H1 (cell line): ENCODE data around the gene POGZ.

Experiments
- ATF3 ChIP-seq: IDR thresholded peaks from 2 replicates; pipeline ENCODE4 v1.6.1; 2011; ENCODE audit warnings: low read depth, mild to moderate bottlenecking, low read length; ENCODE audit not compliant: insufficient read depth
- CREB1 ChIP-seq: IDR thresholded peaks from 2 replicates; pipeline ENCODE4 v1.6.1; 2012; ENCODE audit warnings: inconsistent platforms
- CTCF ChIP-seq, 3 experiments: IDR thresholded peaks; 1 replicate in 2 of 3; 2 replicates in 1 of 3; pipeline versions ENCODE4 v1.5.1 to v1.6.1; 2011; ENCODE audit warnings: low read length in 3 of 3, mild to moderate bottlenecking in 3 of 3, inconsistent platforms in 2 of 3, low read depth in 1 of 3, moderate library complexity in 1 of 3; ENCODE audit not compliant: insufficient read depth in 1 of 3; ENCODE audit errors: control extremely low read depth in 1 of 3
- EP300 ChIP-seq, 2 experiments: IDR thresholded peaks; 1 replicate in 1 of 2; 2 replicates in 1 of 2; pipeline ENCODE4 v1.6.1; 2011 to 2012; ENCODE audit warnings: low read depth in 2 of 2, low read length in 2 of 2, mild to moderate bottlenecking in 2 of 2, borderline replicate concordance in 1 of 2, inconsistent platforms in 1 of 2, moderate library complexity in 1 of 2
- POLR2A ChIP-seq, 2 experiments: IDR thresholded peaks; 1 replicate in 1 of 2; 2 replicates in 1 of 2; pipeline ENCODE4 v1.6.1; 2011; ENCODE audit warnings: low read depth in 2 of 2, low read length in 2 of 2, mild to moderate bottlenecking in 2 of 2; ENCODE audit errors: control extremely low read depth in 1 of 2
- POLR2AphosphoS5 ChIP-seq: IDR thresholded peaks from 2 replicates; pipeline ENCODE4 v1.6.1; 2011; ENCODE audit warnings: low read depth, low read length
- RAD21 ChIP-seq, 2 experiments: IDR thresholded peaks in 1 of 2; conservative IDR thresholded peaks in 1 of 2; 2 replicates each; pipeline ENCODE4 v1.6.1; 2011; ENCODE audit warnings: low read depth in 2 of 2, low read length in 2 of 2, improper control_type of control experiment in 1 of 2, inconsistent platforms in 1 of 2, mild to moderate bottlenecking in 1 of 2, moderate library complexity in 1 of 2
- SP1 ChIP-seq: IDR thresholded peaks from 2 replicates; pipeline ENCODE4 v1.6.1; 2011; ENCODE audit warnings: low read depth, low read length
- TEAD4 ChIP-seq: IDR thresholded peaks from 2 replicates; pipeline ENCODE4 v1.6.1; 2012; ENCODE audit warnings: low read depth, low read length, inconsistent platforms, mixed read lengths
- YY1 ChIP-seq: IDR thresholded peaks from 2 replicates; pipeline ENCODE4 v1.6.1; 2011; ENCODE audit warnings: low read depth, mild to moderate bottlenecking, low read length

GRCh38 chr1:151478140-151478812 lies 19.0 kb upstream of the POGZ start:
- no peak for TF ChIP-seq YY1
- no peak for TF ChIP-seq CREB1
- no peak for TF ChIP-seq CTCF (IDR thresholded peaks at IDR 0.05; ENCODE audit: control extremely low read depth in 1 of 3, insufficient read depth in 1 of 3, low read depth in 1 of 3, low read length in 3 of 3)
- no peak for TF ChIP-seq RAD21 (IDR thresholded peaks at IDR 0.05 in 1 of 2, conservative IDR thresholded peaks at IDR 0.05 in 1 of 2; ENCODE audit: low read depth in 2 of 2, low read length in 2 of 2)
- TF ChIP-seq ATF3, result no peak
- no peak for TF ChIP-seq EP300 (IDR thresholded peaks at IDR 0.05; ENCODE audit: borderline replicate concordance in 1 of 2, low read depth in 2 of 2, low read length in 2 of 2)
- no peak for TF ChIP-seq POLR2A (IDR thresholded peaks at IDR 0.05; ENCODE audit: control extremely low read depth in 1 of 2, low read depth in 2 of 2, low read length in 2 of 2)
- no peak for TF ChIP-seq POLR2AphosphoS5
- TF ChIP-seq TEAD4, result no peak
- no peak for TF ChIP-seq SP1
